PC-3 (cell line): ENCODE measurements around the gene CSNK1D.

ENCODE experiments used
- CTCF ChIP-seq: fragments of 300-600 bp; sonication (generic); conservative IDR thresholded peaks from 2 replicates; pipeline ENCODE4 v1.5.1; 2017; ENCODE audit warnings: antibody characterized with exemption, low read depth, mild to moderate bottlenecking, low read length
- EZH2 ChIP-seq: fragments of 300-600 bp; sonication (generic); IDR thresholded peaks from one replicate; pipeline ENCODE4 v1.6.1; 2017; ENCODE audit warnings: antibody characterized with exemption, mild to moderate bottlenecking, low read length; ENCODE audit not compliant: unreplicated experiment
- EZH2phosphoT487 ChIP-seq: fragments of 300-600 bp; sonication (generic); IDR thresholded peaks from 2 replicates; pipeline ENCODE4 v1.6.1; 2018; ENCODE audit warnings: mild to moderate bottlenecking, antibody characterized with exemption, low read length, borderline replicate concordance

GRCh38 chr17:82298538-82299421, 25.3 kb upstream of the CSNK1D start:
- TF ChIP-seq CTCF (no peak), EZH2 (no peak), EZH2phosphoT487 (no peak)
